VCaP (cell line): Measurements from ENCODE around the gene SERPINA1.

Source experiments
- H3K27ac ChIP-seq: fragments of 450-650 bp; 2 replicates; pipeline ENCODE4 v1.5.1; 2017
- TF ChIP-seq, protein P1 (sequence below): fragments of 450-650 bp; conservative IDR thresholded peaks from 2 replicates; pipeline ENCODE4 v1.5.1; 2017; ENCODE audit warnings: mild to moderate bottlenecking, moderate library complexity

The SERPINA1 gene

DNA sequence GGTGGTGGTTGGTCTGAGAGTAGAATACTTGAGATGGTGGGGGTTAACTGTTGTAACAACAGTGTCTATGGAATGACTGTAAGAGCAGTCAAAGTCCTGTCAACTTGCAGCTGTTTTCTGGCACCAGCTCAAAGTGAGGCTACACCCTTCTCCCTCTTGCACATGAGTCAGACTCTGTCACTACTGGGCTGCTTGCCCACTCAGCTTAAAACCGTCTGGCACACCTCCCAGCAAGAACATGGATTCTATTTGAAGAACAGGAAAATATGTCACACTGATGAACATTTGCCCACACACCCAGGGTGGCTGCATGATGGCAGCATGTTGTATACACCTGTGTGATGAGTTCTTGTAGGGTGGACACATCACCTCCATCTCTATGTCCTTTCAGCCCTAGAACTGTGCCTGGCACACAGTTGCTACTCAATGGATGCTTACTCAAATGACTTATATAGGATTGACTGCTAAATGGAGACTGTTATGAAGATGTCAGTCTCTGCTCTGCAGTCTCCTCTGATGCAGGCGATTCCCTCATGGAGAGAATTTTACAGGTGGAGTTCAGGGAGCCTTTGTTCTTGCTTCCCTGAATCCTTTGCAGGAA is 46.0 kb downstream of the SERPINA1 start:
- peak overlapping the region; percentile 14; the same call in 1 of the 2 replicates for H3K27ac ChIP-seq
- TF ChIP-seq, protein P1, sequence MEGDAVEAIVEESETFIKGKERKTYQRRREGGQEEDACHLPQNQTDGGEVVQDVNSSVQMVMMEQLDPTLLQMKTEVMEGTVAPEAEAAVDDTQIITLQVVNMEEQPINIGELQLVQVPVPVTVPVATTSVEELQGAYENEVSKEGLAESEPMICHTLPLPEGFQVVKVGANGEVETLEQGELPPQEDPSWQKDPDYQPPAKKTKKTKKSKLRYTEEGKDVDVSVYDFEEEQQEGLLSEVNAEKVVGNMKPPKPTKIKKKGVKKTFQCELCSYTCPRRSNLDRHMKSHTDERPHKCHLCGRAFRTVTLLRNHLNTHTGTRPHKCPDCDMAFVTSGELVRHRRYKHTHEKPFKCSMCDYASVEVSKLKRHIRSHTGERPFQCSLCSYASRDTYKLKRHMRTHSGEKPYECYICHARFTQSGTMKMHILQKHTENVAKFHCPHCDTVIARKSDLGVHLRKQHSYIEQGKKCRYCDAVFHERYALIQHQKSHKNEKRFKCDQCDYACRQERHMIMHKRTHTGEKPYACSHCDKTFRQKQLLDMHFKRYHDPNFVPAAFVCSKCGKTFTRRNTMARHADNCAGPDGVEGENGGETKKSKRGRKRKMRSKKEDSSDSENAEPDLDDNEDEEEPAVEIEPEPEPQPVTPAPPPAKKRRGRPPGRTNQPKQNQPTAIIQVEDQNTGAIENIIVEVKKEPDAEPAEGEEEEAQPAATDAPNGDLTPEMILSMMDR = no peak

GRCh38 chr14:94341656-94342333 is 46.6 kb downstream of the SERPINA1 start:
- TF ChIP-seq, protein P1 = no peak
- no peak overlapping the region for H3K27ac ChIP-seq

GRCh38 chr14:94340533-94340932 is 47.9 kb downstream of the SERPINA1 start:
- no peak overlapping the region; the same call in 1 of the 2 replicates for H3K27ac ChIP-seq
- TF ChIP-seq, protein P1 = no peak

DNA sequence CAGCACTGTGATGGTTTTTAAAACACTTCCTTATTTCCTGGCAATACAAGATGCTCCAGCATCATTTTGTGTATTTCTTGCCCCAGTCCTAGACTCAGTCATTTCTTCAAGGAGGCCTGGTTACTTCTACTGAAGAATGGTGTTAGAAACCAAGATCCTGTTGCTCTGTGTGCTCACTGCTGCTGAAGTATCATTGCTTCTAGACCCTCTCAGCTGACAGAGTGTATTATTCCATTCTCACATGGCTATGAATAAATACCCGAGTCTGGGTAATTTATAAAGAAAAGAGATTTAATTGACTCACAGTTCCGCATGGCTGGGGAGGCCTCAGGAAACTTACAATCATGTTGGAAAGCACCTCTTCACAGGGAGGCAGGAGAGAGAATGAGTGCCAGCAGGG is 50.4 kb downstream of the SERPINA1 start:
- TF ChIP-seq, protein P1 = no peak
- H3K27ac ChIP-seq = no peak overlapping the region

DNA sequence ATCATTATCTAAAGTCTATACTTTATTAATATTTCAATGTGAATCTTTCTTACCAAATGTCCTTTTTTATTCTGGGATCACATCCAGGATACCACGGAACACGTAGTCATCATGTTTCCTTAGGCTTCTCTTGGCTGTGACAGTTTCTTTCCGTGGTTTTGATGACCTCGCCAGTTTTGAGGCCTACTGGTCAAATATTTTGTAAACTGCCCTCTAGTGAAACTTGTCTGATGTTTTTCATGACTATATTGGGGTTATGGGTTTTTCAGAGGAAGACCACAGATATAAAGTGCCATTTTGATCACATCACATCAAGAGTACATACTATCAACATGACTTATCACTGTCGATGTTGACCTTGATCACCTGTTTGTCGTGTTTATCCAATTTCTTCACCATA is 51.1 kb downstream of the SERPINA1 start:
- H3K27ac ChIP-seq = no peak overlapping the region
- TF ChIP-seq, protein P1 = no peak

DNA sequence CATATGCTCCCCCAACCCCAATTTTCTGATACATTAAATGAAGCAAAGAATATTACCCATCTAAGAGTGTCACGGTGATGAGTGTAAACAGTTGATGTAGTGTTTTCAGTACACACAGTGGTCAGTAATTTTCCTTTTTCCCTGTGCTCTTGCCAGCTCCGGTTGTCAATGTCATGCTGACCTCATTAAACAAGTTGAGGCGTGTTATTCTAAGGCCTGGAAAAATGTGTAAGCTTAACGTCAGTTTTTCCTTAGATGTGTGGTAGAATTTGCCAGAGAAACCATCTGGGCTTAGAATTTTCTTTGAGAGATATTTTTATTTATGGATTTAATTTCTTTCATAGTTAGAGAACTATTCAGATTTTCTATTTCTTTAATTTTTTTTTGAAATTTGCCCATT is 53.5 kb downstream of the SERPINA1 start:
- H3K27ac ChIP-seq = no peak overlapping the region
- TF ChIP-seq, protein P1 = no peak

DNA sequence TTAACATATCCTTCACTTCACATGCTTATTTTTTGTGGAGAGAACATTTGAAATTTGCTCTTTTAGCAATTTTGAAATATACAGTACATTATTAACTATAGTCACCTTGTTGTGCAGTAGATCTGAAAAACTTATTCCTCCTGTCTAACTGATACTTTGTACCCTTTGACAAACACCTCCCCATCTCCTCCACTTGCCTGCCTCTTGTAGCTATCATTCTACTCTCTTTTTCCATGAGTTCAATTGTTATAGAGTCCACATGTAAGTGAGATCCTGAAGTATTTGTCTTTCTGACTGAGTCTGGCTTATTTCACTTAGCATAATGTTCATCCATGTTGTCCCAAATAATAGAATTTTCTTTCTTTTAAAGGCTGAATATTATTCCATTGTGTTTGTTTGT is 55.8 kb downstream of the SERPINA1 start:
- TF ChIP-seq, protein P1 = no peak
- no peak overlapping the region for H3K27ac ChIP-seq
